DMS 273 treated with DMSO at 0.1 percent for 48 hours (cell line): ENCODE measurements around the gene TAGAP.

ENCODE experiments used
- DNase-seq: peaks from one replicate; lab custom pipeline; 2025; lab: John Stamatoyannopoulos, UW

TAGAP gene

GRCh38 chr6:159071843-159072769 lies 27.3 kb upstream of the TAGAP start:
- no peak for DNase-seq

DNA sequence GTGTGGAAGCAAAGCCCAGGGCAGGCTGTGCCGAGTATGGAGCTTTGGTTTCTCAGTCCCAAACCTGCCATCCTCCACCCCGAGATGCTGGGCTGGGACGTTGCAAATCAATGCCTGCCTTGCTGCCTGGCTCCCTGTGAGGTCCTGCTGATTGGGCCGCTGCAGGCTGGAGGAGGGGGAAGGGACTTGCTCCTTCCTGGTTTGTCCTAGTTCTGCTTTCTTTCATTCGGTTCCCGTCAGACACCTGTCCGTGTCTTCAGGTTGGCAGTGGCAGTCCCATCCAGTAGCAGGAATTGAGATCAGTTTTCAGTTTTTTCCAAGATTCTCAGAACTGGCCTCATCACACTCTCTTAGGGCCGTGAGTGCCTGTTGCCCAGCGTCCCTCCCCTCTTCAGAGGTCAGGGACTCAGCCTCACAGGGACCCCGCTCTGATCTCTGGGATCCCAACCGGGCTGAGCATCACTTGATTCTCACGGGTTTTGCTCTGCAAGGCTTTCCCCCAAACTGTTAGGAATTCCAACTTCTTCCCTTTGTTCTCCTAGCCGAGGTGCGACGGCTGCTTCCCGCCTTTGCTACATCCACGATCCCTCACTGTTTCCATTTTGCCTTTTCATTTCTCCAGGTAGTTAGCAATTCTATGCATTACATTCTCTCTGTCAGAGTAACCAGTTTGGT lies 24.2 kb upstream of the TAGAP start:
- DNase-seq = no peak

DNA sequence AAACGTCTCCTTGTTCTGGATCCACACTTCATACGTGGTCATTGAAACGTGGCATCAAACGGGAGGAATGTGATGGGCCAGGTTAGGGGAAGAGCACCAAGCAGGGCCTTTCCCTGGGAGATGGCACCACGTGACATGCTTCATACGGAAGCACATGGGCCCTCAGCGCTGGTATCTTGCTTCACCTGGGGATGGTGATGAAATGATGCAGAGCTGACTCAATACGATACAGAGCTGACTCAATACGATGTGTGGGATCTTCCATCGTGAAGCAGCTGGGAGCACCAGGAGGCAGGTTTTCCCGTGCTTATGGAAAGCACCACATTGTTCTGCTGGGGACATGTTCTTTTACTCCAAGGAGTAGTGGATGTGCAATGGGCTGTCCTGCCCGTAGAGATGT lies 22.5 kb upstream of the TAGAP start:
- no peak for DNase-seq

DNA sequence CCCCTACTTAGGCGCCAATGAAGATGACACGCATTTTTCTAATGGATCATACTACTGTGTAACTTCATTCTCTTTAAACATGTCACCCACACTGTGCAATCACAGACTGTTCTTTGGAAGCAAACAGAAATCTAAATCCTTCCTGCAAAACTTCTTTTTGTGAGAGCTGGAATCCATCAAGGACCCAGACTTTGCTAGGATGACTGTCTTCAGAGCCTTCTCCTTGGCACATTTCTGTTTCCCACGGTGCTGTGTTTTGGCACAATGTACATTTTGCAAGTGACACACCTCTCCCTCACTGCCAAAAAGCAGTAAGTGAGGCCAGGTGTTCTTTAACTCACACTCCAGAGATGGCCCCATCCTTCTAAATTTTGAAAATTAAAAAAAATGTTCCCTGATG lies 21.7 kb upstream of the TAGAP start:
- DNase-seq = no peak

- no peak for DNase-seq
These were observed 21.1 kb upstream of the TAGAP start for GRCh38 chr6:159065759-159066329.

- DNase-seq = no peak
These were observed 20.3 kb upstream of the TAGAP start for GRCh38 chr6:159065091-159065490.

- no peak for DNase-seq
These were observed 19.7 kb upstream of the TAGAP start for GRCh38 chr6:159064477-159064876.

GRCh38 chr6:159063549-159063948 lies 18.8 kb upstream of the TAGAP start:
- DNase-seq = no peak

DNA sequence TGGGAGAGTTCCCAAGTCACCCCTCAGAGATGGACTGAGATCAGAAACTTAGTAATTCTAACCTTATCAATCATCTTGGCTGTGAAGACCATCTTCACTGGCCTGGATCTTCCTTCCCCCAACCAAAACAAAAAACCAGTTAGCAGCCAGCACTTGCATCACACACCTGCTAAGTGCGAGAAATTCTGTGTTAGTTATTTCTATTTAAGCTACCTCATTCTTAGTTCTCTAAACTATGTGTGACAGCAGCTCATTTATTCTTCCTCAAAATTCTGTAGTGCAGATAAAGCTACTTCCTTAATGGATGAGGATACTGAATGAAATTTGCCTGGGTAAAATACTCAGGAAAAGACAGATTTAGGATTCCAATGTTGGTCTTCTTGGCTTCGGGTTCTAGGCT lies 18.2 kb upstream of the TAGAP start:
- DNase-seq = no peak

DNA sequence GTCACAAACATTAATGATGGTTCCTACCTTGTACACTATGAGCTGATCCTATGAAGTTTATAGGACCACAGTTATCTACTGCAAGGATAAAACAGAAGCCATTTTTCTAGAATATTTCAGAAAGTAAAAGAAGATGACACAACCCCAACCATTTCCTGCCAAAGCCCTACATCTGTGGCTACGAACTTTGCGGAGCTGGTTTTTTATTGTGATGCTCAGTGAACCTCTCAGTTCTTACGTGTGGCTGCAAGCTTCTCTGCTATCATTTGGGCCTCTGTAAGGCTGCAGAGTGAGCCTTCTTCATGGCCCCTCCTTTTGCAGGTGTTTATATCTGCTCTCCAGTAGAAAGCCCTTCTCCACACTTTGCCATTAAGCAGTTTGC lies 17.8 kb upstream of the TAGAP start:
- no peak for DNase-seq

DNA sequence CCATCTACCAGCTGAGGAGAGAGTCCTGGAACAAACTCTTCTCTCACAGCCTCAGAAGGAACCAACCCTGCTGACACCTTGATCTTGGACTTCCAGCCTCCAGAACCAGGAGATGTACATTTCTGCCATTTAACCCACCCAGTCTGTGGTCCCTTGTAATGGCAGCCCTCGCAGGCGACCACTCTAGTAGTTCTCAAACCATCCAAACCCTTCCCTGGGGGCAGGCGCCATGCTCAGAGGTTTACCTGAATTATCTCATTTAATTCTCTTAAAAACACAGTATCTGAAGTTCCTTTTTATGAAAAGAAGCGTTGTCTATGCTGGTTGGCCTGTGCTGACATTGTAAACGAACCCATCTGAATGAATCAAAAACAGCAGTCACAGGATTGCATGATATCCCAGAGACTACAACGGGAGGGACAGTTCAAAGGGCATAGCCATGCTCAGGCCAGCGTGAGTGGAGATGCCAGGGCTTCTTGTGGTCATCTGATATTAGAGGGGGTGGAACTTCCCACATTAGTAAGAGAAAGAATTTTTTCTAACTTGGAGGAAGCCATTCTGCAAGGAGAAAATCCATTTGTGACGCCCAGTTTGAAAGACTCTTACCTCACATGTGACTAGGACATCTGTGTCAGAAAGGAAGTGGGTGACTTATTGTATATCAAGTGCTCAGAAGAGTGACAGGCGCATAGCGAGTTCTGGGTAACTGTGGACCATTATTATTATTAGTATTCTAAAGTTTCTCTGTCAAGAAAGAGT lies 17.2 kb upstream of the TAGAP start:
- DNase-seq = no peak

DNA sequence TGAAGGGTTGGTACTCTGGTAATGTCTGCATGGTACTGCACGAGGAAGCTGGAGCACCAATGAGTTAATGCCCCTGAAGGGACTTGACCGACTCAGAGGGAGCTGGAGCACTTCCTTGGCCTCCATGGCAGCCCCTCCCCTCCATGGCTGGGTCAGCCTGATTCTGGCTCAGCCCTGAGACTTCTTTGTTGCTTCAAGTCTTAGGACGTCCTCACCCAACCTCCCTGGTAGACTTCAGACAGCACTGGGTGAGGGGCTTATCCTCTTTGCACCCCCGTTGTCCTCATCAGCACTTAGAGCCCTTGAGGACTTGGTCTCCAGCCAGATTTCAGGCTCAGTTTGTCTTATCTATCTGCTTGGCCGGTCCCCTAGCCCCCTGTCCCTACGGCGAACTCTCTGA lies 16.4 kb upstream of the TAGAP start:
- no peak for DNase-seq

DNA sequence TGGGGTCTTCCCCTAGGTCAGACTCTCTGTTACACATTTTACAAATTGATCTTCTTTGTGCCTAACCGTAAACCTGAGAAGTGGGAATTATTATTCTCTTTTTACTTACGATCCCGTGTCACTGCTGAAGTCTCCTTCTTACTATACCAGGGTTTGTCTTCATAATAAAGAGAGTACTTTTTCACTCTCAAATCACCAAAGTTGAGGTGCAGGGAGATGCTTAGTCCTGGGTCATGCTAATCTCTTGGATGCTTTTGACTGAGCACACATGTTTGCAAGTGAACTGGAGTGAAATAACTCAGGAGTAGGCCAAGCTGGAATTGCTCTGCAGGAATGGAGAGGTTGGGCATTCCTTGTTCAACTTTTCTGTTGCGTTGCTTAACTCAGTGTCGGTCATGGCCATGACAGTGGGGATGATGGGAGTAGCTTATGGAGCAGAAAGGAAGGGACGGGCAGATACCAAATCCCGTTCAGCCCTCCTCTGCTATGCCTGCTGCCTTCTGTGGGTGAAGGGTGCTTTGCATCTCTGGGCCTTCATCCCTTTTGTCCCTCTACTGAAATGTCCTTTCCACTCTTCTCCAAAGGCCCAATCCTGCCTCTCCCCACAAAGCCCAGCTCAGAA lies 15.2 kb upstream of the TAGAP start:
- DNase-seq = no peak

- DNase-seq = no peak
These were observed 14.3 kb upstream of the TAGAP start for GRCh38 chr6:159059141-159059540.

GRCh38 chr6:159056899-159057298 lies 12.1 kb upstream of the TAGAP start:
- DNase-seq = no peak

DNA sequence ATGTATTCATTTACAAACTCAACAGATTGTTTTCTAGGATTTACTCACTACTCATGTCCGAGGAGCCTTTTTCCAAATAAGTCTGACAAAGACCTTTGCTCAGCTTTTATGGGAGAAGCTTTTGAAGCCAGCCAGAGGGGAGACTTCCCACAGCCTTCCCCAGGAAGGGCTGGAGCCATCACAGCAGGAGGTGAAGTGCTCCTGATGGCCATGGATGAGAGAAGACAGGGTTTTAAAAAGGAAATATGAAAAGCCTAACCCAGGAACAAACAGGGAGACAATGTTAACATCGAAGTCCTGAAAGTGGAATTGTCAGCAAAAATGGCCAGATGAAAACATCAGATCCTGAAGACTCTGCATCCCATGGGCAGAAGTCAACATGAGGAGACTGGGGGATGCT lies 11.6 kb upstream of the TAGAP start:
- DNase-seq = no peak

DNA sequence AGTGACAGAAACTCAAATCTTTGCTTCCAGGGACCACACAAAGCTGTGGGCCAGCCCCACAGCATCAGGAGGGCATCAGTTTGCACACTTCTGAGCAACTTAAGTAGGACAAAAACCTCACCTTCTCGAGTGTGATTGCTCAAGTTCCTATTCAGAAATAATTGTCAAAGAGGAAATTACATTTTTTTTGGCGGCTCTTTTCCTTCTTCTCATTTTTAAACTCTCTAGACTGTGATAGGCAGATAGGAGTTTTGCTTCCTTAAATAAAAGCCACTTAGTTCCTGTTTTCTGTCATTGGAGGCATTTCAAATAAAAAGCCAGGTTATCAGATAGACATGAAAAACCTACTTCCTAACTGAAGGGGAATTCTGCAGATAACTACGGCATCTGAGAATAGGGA lies 11.2 kb upstream of the TAGAP start:
- DNase-seq = no peak

DNA sequence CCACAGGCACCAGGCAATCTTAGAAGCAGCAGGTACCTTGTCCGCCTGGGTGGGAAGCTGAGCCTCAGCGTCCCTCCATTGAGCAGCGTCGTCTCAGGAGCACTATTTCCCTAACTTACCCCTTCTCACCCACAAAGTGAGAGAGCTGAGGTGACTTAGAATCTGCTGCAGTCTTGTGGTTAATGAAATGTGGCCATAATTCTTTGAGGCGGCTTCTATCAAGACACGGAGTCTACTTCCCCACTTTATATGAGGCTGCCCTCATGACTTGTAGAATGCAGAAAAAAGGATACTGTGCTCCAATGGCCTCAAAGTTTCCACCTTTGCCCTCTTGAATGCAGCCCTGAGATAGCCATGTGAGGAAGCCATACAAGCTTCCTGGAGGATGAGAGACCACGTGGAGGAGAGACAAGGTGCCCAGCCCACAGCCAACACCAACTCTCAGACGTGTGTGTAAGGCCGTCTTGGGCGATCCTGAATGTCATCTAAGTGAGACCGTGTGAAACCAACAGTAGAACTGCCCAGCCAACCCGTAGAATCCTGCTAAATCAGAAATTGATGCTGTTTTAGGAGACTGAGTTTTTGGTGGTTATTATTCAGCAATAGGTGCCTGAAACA lies 9.1 kb upstream of the TAGAP start:
- DNase-seq = no peak

DNA sequence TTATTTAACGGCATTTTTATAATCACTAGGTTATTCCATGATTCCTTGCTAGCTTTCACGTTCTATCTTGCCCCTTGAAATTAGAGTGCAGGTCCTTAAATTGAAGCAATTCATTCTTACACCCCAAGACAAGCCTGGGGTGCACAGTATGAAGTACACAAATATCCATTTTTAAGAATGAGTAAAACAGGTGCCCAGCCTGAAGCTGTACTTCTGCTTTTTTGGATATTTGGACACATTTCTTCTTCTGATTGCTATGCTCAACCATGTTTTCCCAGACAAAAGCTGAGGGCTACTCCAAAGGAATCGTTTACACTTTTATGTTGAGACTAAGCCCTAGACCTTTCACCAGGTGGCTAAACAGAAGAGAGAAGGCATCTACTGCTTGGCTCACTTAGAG lies 7.9 kb upstream of the TAGAP start:
- DNase-seq = no peak

- DNase-seq = no peak
These were observed 3.3 kb upstream of the TAGAP start for GRCh38 chr6:159047891-159048685.

GRCh38 chr6:159045801-159046200 lies 1.0 kb upstream of the TAGAP start:
- no peak for DNase-seq
